Neural cell (in vitro differentiated cells): ENCODE results near the gene LRRK2. TPM values are rescaled to one million over a fixed set of nuclear protein-coding genes. Genes with fewer than 3 reads are reported as not detected.

Experiments used
- H2AFZ ChIP-seq: fragments of 200-600, 300-800 bp; sonication (generic), shearing (Covaris generic); 2 replicates; pipeline ENCODE4 v1.6.0; 2014; ENCODE audit warnings: low read depth, mild to moderate bottlenecking, antibody characterized with exemption, low read length, moderate library complexity
- H3F3A ChIP-seq: fragments of 200-600 bp; shearing (Covaris generic); 2 replicates; pipeline ENCODE4 v1.6.1; 2016; ENCODE audit warnings: mild to moderate bottlenecking, moderate library complexity, mixed read lengths, antibody characterized with exemption, low read length; ENCODE audit not compliant: insufficient read depth, poor library complexity, severe bottlenecking
- H3K27ac ChIP-seq: fragments of 200-600, 300-800 bp; sonication (generic), shearing (Covaris generic); 2 replicates; pipeline ENCODE4 v1.5.1; 2014; ENCODE audit warnings: mild to moderate bottlenecking, low read length, moderate library complexity
- H3K27me3 ChIP-seq: fragments of 300-800, 200-600 bp; sonication (generic), shearing (Covaris generic); 2 replicates; pipeline ENCODE4 v1.6.0; 2014; ENCODE audit warnings: mild to moderate bottlenecking, low read depth, low read length, moderate library complexity; ENCODE audit not compliant: insufficient read depth
- H3K36me3 ChIP-seq: fragments of 300-800, 200-600 bp; sonication (generic), shearing (Covaris generic); 2 replicates; pipeline ENCODE4 v1.5.1; 2014; ENCODE audit warnings: mild to moderate bottlenecking, antibody characterized with exemption, low read length, moderate library complexity; ENCODE audit not compliant: insufficient read depth
- H3K4me2 ChIP-seq: fragments of 300-800, 200-600 bp; sonication (generic), shearing (Covaris generic); 2 replicates; pipeline ENCODE4 v1.6.0; 2014; ENCODE audit warnings: mild to moderate bottlenecking, low read length
- H3K4me3 ChIP-seq: fragments of 300-800, 200-600 bp; sonication (generic), shearing (Covaris generic); 2 replicates; pipeline ENCODE4 v1.5.1; 2014; ENCODE audit warnings: mild to moderate bottlenecking, low read length, moderate library complexity
- H3K79me2 ChIP-seq: fragments of 200-600 bp; shearing (Covaris generic); replicated peaks from 2 replicates; pipeline ENCODE4 v1.6.0; 2014; ENCODE audit warnings: mild to moderate bottlenecking, low read length, moderate library complexity; ENCODE audit not compliant: insufficient read depth
- H3K9ac ChIP-seq: fragments of 300-800, 200-600 bp; sonication (generic), shearing (Covaris generic); 2 replicates; pipeline ENCODE4 v1.6.1; 2016; ENCODE audit warnings: mild to moderate bottlenecking, low read length, mixed read lengths
- H3K9me2 ChIP-seq: fragments of 200-600 bp; shearing (Covaris generic); 2 replicates; pipeline ENCODE4 v1.6.1; 2016; ENCODE audit warnings: mild to moderate bottlenecking, low read length, mixed read lengths; ENCODE audit not compliant: insufficient read depth
- H3K9me3 ChIP-seq: fragments of 200-600, 300-800 bp; sonication (generic), shearing (Covaris generic); 2 replicates; pipeline ENCODE4 v1.6.1; 2016; ENCODE audit warnings: mild to moderate bottlenecking, mixed run types, low read length, moderate library complexity, mixed read lengths
- H4K20me1 ChIP-seq: fragments of 200-600 bp; shearing (Covaris generic); 2 replicates; pipeline ENCODE4 v1.6.1; 2016; ENCODE audit warnings: mild to moderate bottlenecking, mixed run types; ENCODE audit not compliant: insufficient read depth
- CTCF ChIP-seq: fragments of 450-650 bp; IDR thresholded peaks from 2 replicates; pipeline ENCODE4 v1.5.1; 2014; ENCODE audit warnings: antibody characterized with exemption, mild to moderate bottlenecking, moderate library complexity; ENCODE audit not compliant: poor library complexity, severe bottlenecking
- EP300 ChIP-seq: fragments of 450-650 bp; conservative IDR thresholded peaks from 2 replicates; pipeline ENCODE4 v1.6.1; 2014; ENCODE audit warnings: antibody characterized with exemption, mild to moderate bottlenecking, moderate library complexity; ENCODE audit not compliant: poor library complexity, severe bottlenecking
- EZH2 ChIP-seq: fragments of 200-600, 300-800 bp; shearing (Covaris generic), sonication (generic); IDR thresholded peaks from 2 replicates; pipeline ENCODE4 v1.6.1; 2014; ENCODE audit warnings: antibody characterized with exemption, low read length, borderline replicate concordance, mild to moderate bottlenecking; ENCODE audit not compliant: insufficient read depth, poor library complexity, severe bottlenecking
- MXI1 ChIP-seq: fragments of 450-650 bp; conservative IDR thresholded peaks from 2 replicates; pipeline ENCODE4 v1.6.1; 2014; ENCODE audit warnings: antibody characterized with exemption, mild to moderate bottlenecking; ENCODE audit not compliant: poor library complexity, severe bottlenecking
- POLR2AphosphoS5 ChIP-seq: IDR thresholded peaks from 2 replicates; pipeline ENCODE4 v1.6.1; 2012
- RAD21 ChIP-seq: fragments of 450-650 bp; conservative IDR thresholded peaks from 2 replicates; pipeline ENCODE4 v1.6.1; 2014; ENCODE audit warnings: antibody characterized with exemption, mild to moderate bottlenecking, moderate library complexity
- REST ChIP-seq: IDR thresholded peaks from 2 replicates; pipeline ENCODE4 v1.6.1; 2012; ENCODE audit warnings: borderline replicate concordance
- SMC3 ChIP-seq: fragments of 450-650 bp; conservative IDR thresholded peaks from 2 replicates; pipeline ENCODE4 v1.6.1; 2014; ENCODE audit warnings: antibody characterized with exemption, mild to moderate bottlenecking, moderate library complexity; ENCODE audit not compliant: poor library complexity
- TAF1 ChIP-seq: IDR thresholded peaks from 2 replicates; pipeline ENCODE4 v1.6.1; 2012; ENCODE audit warnings: low read depth
- polyA plus RNA-seq: library from polyadenylated mRNA; depleted of rRNA; stranded (reverse); fragments of >200 nt; gene quantifications from 2 replicates; pipeline ENCODE4 v1.2.3, GENCODE V29; 2014

The LRRK2 gene
- polyA plus RNA-seq, 1 donor from 2014 or later, result 0.54 TPM

- H3K9me2 ChIP-seq, result no peaks in the 10 kb centered on the region
- H3K27me3 ChIP-seq, result no peaks in the 10 kb centered on the region
- H3K4me2 ChIP-seq, result no peak overlapping the region
- no peaks in the 10 kb centered on the region for H3K79me2 ChIP-seq
- no peak overlapping the region for H3K27ac ChIP-seq
- TF ChIP-seq EP300 (no peak), TAF1 (no peak), MXI1 (no peak), SMC3 (no peak), REST (no peak), POLR2AphosphoS5 (no peak), CTCF (no peak), EZH2 (no peak), RAD21 (no peak)
- H3K9me3 ChIP-seq, result peaks cover 3% of the 10 kb centered on the region
- no peak overlapping the region for H3K9ac ChIP-seq
- H3F3A ChIP-seq, result no peaks in the 10 kb centered on the region
- H3K4me3 ChIP-seq, result no peak overlapping the region
- H4K20me1 ChIP-seq, result no peaks in the 10 kb centered on the region
- no peaks in the 10 kb centered on the region for H3K36me3 ChIP-seq
- H2AFZ ChIP-seq, result no peak overlapping the region
These were observed 8.1 kb upstream of the LRRK2 start for GRCh38 chr12:40216516-40217288.

GRCh38 chr12:40219760-40220159 lies 5.0 kb upstream of the LRRK2 start:
- Histone ChIP-seq H3K27me3 (peaks cover 17% of the 10 kb centered on the region), H4K20me1 (no peaks in the 10 kb centered on the region), H3K27ac (no peak overlapping the region), H3K36me3 (no peaks in the 10 kb centered on the region), H2AFZ (no peak overlapping the region), H3K9ac (no peak overlapping the region), H3K4me2 (no peak overlapping the region), H3K4me3 (no peak overlapping the region), H3K79me2 (no peaks in the 10 kb centered on the region), H3K9me3 (no peaks in the 10 kb centered on the region), H3F3A (no peaks in the 10 kb centered on the region), H3K9me2 (no peaks in the 10 kb centered on the region)
- TF ChIP-seq POLR2AphosphoS5, result no peak
- no peak for TF ChIP-seq RAD21
- TF ChIP-seq EP300, result no peak
- no peak for TF ChIP-seq REST
- TF ChIP-seq EZH2, result no peak
- no peak for TF ChIP-seq SMC3
- TF ChIP-seq MXI1, result no peak
- TF ChIP-seq CTCF, result no peak
- TF ChIP-seq TAF1, result no peak
